ENCODE measurements around the gene DENND2D.

DNA sequence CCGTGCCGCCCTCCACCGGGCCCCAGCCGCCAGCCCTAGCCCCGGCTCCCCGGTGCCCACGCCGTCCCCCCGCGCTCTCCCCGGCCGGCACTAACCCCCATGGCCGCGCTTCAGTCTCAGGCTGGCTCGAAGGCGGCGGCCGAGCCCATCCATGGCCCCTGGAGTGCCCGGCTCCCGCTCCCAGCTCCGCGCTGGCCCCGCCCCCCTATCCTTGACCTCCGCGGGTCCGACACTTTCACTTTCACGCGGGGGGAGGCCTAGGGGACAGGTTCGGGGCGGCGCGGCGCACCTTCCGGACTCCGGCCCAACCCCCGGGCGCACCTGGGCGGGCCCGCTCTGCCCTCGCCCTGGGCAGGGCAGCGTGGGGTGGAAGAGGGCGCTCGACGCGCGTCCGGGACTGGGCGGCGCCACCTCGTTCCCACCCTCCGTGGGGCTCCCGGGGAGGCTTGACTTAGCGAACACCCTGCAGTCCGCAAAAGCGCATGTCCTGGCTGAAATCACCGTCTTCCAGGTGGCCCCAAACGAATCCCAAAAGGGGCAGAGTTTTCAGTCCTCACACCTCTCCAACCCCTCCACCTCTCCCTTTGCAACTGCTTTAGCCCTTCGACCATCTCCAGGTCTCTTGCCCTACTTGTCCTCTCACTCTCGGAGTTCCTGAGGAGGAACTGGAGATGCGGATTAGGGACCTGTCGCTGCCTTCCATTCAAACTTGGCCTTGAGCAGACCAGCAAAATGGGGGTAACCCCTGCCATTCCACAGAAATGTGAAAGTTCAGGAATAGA, 3.9 kb upstream of the DENND2D start:
- TF ChIP-seq EP300 (IDR thresholded peaks at IDR 0.05) = no peak
- TF ChIP-seq, protein P1, sequence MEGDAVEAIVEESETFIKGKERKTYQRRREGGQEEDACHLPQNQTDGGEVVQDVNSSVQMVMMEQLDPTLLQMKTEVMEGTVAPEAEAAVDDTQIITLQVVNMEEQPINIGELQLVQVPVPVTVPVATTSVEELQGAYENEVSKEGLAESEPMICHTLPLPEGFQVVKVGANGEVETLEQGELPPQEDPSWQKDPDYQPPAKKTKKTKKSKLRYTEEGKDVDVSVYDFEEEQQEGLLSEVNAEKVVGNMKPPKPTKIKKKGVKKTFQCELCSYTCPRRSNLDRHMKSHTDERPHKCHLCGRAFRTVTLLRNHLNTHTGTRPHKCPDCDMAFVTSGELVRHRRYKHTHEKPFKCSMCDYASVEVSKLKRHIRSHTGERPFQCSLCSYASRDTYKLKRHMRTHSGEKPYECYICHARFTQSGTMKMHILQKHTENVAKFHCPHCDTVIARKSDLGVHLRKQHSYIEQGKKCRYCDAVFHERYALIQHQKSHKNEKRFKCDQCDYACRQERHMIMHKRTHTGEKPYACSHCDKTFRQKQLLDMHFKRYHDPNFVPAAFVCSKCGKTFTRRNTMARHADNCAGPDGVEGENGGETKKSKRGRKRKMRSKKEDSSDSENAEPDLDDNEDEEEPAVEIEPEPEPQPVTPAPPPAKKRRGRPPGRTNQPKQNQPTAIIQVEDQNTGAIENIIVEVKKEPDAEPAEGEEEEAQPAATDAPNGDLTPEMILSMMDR (IDR thresholded peaks at IDR 0.05) = no peak
- peak; percentile 19 to 30 for TF ChIP-seq POLR2A (IDR thresholded peaks at IDR 0.05)
- no peak for TF ChIP-seq POLR2AphosphoS5 (IDR thresholded peaks at IDR 0.05)

Data from gastroesophageal sphincter (tissue), 3 donors.